NK-92 treated with Interleukin-12 subunit alpha and Interleukin-12 subunit beta, amount 100 ng/mL, for 24 hours (cell line): ENCODE measurements around the gene KANK3.
"Not testable (repeated sequence)": the region's sequence is repeated elsewhere in the genome, so short reads cannot be mapped to it uniquely, and the experiment has no call there.

Experiments
- DNase-seq: peaks from one replicate; lab custom pipeline; 2025; lab: John Stamatoyannopoulos, UW

Gene KANK3

GRCh38 chr19:8316351-8317125, 26.5 kb downstream of the KANK3 start:
- no peak for DNase-seq

- DNase-seq: not testable (repeated sequence)
Measured at GRCh38 chr19:8314981-8315640, 28.0 kb downstream of the KANK3 start.

GRCh38 chr19:8311461-8312260, 31.4 kb downstream of the KANK3 start:
- no peak for DNase-seq

GRCh38 chr19:8310342-8311055, 32.6 kb downstream of the KANK3 start:
- DNase-seq: no peak

- no peak for DNase-seq
Measured at GRCh38 chr19:8308891-8309291, 34.2 kb downstream of the KANK3 start.

- peak; percentile 84 for DNase-seq
Measured at GRCh38 chr19:8307965-8308866, 34.8 kb downstream of the KANK3 start, which contains the start of gene CD320. Gene CD320 (minus strand): TSS chr19:8308358. CDS start chr19:8308290, 68 bp downstream.

- DNase-seq: peak; percentile 32
Measured at GRCh38 chr19:8307400-8307964, 35.6 kb downstream of the KANK3 start.

- DNase-seq: no peak
Measured at GRCh38 chr19:8306235-8307054, 36.6 kb downstream of the KANK3 start.

- DNase-seq: no peak
Measured at GRCh38 chr19:8305798-8306197, 37.3 kb downstream of the KANK3 start.

GRCh38 chr19:8304841-8305621, 38.0 kb downstream of the KANK3 start:
- DNase-seq: no peak

- no peak for DNase-seq
Measured at GRCh38 chr19:8302734-8303133, 40.3 kb downstream of the KANK3 start.

GRCh38 chr19:8302357-8302691, 40.7 kb downstream of the KANK3 start:
- no peak for DNase-seq

- not testable (repeated sequence) for DNase-seq
Measured at GRCh38 chr19:8291337-8291736, 51.7 kb downstream of the KANK3 start.

- not testable (repeated sequence) for DNase-seq
Measured at GRCh38 chr19:8276508-8276907, 66.6 kb downstream of the KANK3 start.
